HL-60 (cell line): Measurements from ENCODE around the gene NINJ2.

ENCODE experiments used
- GABPA ChIP-seq: IDR thresholded peaks from 2 replicates; pipeline ENCODE4 v1.6.1; 2012; ENCODE audit warnings: low read depth
- POLR2AphosphoS5 ChIP-seq: IDR thresholded peaks from 2 replicates; pipeline ENCODE4 v1.6.1; 2012; ENCODE audit warnings: low read depth
- SPI1 ChIP-seq: IDR thresholded peaks from 2 replicates; pipeline ENCODE4 v1.6.1; 2012; ENCODE audit warnings: low read depth, mild to moderate bottlenecking, borderline replicate concordance
- TF ChIP-seq, protein P1 (sequence below): IDR thresholded peaks from one replicate; pipeline ENCODE4 v1.5.1; 2011; ENCODE audit warnings: low read length, control low read depth, inconsistent platforms; ENCODE audit not compliant: insufficient read depth
- TF ChIP-seq, protein P2 (sequence below): IDR thresholded peaks from 2 replicates; pipeline ENCODE4 v1.6.1; 2012; ENCODE audit warnings: low read depth; ENCODE audit not compliant: insufficient replicate concordance

DNA sequence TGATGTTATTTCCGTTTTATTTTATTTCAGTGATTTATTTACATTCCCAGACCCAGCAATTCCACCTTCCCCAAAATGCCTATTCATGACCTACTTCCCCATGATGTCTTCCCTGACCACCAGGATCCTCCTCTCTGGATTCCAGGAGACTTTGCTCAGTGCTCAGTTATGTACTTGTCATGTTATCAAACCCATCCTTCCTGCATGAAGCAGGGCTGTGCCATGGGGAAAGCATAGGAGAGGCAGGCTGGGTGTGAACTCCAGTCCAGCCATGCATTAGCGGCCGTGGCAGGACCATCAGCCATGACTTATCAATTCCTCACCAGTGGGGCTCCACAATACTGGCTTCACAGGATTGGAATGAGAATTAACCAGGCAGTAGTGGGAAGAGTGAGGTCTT is 145.7 kb downstream of the NINJ2 start:
- TF ChIP-seq, protein P1, sequence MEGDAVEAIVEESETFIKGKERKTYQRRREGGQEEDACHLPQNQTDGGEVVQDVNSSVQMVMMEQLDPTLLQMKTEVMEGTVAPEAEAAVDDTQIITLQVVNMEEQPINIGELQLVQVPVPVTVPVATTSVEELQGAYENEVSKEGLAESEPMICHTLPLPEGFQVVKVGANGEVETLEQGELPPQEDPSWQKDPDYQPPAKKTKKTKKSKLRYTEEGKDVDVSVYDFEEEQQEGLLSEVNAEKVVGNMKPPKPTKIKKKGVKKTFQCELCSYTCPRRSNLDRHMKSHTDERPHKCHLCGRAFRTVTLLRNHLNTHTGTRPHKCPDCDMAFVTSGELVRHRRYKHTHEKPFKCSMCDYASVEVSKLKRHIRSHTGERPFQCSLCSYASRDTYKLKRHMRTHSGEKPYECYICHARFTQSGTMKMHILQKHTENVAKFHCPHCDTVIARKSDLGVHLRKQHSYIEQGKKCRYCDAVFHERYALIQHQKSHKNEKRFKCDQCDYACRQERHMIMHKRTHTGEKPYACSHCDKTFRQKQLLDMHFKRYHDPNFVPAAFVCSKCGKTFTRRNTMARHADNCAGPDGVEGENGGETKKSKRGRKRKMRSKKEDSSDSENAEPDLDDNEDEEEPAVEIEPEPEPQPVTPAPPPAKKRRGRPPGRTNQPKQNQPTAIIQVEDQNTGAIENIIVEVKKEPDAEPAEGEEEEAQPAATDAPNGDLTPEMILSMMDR: no peak
- TF ChIP-seq POLR2AphosphoS5 (no peak), SPI1 (no peak), GABPA (no peak)
- TF ChIP-seq, protein P2, sequence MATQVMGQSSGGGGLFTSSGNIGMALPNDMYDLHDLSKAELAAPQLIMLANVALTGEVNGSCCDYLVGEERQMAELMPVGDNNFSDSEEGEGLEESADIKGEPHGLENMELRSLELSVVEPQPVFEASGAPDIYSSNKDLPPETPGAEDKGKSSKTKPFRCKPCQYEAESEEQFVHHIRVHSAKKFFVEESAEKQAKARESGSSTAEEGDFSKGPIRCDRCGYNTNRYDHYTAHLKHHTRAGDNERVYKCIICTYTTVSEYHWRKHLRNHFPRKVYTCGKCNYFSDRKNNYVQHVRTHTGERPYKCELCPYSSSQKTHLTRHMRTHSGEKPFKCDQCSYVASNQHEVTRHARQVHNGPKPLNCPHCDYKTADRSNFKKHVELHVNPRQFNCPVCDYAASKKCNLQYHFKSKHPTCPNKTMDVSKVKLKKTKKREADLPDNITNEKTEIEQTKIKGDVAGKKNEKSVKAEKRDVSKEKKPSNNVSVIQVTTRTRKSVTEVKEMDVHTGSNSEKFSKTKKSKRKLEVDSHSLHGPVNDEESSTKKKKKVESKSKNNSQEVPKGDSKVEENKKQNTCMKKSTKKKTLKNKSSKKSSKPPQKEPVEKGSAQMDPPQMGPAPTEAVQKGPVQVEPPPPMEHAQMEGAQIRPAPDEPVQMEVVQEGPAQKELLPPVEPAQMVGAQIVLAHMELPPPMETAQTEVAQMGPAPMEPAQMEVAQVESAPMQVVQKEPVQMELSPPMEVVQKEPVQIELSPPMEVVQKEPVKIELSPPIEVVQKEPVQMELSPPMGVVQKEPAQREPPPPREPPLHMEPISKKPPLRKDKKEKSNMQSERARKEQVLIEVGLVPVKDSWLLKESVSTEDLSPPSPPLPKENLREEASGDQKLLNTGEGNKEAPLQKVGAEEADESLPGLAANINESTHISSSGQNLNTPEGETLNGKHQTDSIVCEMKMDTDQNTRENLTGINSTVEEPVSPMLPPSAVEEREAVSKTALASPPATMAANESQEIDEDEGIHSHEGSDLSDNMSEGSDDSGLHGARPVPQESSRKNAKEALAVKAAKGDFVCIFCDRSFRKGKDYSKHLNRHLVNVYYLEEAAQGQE: no peak
